MV-4-11 (cell line): Measurements from ENCODE around the gene NCKAP5.

Source experiments
- DNase-seq: peaks from one replicate; lab custom pipeline; 2025; lab: John Stamatoyannopoulos, UW

Gene NCKAP5

DNA sequence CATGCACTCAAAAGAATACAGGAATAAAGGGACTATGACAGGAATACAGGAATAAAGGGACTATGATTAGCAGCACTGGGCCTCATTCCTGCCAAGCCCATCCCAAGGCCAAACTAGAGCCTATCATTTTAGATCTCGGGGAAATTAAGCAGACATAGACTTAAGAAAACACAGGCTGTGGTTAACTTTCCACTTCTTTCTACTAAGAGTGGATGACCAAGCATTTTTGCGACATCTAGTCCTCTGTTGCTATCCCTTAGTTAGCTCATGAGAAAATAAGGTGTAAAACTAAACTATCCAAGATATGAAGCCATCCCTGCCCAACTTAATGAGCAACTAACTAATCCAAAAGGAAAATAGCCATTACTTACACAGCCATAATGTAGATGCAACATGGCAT, 904.2 kb downstream of the NCKAP5 start:
- no peak for DNase-seq

DNA sequence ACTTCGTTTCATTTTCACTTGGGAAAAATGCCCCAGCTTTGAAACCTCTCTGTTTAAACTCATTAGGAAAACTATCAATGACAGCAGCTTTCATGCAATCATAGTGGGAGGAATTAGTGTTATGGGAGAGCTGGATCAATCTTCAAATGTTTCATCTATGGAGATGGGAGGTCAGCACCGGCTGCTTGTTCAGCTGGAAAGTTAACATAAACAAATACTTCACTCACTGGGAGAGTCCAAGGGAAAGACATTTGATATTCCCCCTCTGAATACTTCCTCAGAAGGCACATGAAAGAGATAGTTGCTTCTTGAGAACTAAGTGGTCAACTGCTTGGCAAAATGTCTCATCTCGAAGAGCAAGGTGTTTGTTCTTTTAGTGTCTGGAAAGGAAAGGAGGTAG, 905.5 kb downstream of the NCKAP5 start:
- no peak for DNase-seq

DNA sequence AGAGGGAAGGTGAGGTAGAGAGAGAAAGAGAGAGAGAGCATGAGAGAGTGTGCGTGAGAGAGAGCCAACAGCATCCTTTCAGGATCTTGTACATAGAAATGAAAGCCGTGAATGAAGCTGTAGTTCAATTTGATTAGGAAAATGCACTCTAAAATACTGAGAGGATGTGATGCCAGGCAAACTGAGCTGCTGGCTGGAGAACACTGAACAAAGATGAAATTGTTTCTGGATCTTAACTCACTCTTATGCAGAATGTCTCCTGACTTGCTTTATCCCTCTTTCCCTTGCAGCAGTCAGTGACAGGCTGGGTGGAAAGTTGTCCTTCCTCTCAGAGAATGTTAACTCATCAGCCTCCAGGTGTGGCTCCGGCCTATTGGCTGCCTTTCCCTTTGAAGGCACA, 908.9 kb downstream of the NCKAP5 start:
- DNase-seq, result no peak

DNA sequence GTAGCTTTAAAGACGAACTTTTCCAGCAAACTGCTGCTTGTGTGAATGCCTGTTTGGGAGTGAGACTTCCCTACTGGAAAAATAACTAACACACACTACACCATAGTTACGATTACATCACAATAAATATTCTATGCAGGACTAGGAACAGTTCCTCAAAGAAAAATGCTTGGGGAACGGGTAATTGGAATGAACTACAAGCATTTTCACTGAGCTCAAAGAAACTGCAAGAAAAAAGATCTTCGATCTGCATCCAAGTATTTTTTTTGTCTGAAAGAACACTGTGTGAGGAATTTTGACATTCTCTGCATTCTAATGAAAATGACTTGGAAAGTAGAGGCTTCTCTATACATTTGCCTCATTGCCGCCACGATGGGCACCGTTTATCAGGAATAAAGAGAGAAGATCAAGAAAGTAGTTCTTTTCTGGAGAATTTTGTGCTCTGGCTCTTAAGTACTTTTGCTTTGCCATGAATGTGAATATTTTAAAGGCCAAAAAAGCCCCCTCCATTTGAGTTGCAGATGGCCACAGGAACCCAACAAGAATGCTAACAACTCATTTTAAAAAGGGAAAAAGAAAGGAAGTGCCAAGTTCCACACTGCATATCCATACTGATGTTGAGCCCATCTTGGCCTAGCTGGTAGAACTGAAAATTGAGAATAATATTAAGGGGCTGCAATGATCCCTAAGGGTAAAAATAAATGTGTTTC, 911.8 kb downstream of the NCKAP5 start:
- no peak for DNase-seq

DNA sequence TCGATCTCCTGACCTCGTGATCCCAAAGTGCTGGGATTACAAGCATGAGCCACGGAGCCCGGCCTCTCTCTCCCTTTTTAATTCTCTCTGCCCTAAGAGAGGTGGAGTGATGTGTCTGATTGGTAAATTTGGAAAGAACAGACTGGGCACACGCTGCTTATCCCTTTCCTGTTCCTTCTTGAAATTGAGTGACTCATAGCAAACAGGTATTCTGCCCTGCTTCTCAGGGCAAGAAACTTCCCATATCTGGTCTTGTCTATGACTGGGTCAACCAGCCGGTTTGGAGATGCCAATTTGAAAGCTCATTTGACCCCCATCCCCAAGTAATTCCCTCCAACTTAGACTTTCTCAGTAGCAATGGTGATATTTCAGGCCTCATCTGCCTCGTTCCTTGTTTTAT, 913.3 kb downstream of the NCKAP5 start:
- no peak for DNase-seq

DNA sequence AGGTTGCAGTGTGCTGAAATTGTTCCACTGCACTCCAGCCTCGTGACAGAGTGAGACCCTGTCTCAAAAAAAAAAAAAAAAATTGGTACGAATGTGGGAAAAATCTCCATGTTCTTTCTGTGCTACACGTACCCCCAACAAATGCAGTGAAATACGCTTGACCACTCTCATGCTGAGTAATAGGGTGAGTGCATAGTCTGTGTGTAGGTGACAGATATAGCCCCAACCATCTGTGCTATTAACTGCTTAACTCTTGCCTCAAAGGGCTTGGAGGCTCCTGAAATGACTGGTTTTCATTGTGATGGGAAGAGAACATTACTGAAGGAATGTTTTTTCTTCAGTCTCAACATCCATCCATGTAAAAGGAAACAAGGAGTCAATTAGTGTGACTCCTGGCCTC, 913.9 kb downstream of the NCKAP5 start:
- DNase-seq, result no peak

DNA sequence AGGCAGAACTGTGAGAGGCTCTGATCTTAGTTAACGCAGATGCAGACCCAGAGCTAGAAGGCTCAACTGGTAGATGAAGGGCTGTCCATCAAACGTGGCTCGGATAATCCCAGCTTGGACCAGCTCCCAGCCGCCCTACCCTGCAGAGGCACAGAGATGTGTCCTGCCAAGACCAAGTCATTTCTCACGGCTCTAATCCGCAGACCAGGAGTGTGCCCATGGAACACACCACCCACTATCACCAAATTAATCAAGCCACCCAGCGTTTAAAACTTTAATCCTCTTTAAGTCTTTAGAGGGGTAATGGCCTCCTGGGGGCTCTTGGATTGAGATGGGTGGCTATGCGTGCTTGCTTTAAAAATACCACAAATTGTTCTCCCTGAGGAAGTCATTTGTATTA, 915.8 kb downstream of the NCKAP5 start:
- DNase-seq, result no peak

DNA sequence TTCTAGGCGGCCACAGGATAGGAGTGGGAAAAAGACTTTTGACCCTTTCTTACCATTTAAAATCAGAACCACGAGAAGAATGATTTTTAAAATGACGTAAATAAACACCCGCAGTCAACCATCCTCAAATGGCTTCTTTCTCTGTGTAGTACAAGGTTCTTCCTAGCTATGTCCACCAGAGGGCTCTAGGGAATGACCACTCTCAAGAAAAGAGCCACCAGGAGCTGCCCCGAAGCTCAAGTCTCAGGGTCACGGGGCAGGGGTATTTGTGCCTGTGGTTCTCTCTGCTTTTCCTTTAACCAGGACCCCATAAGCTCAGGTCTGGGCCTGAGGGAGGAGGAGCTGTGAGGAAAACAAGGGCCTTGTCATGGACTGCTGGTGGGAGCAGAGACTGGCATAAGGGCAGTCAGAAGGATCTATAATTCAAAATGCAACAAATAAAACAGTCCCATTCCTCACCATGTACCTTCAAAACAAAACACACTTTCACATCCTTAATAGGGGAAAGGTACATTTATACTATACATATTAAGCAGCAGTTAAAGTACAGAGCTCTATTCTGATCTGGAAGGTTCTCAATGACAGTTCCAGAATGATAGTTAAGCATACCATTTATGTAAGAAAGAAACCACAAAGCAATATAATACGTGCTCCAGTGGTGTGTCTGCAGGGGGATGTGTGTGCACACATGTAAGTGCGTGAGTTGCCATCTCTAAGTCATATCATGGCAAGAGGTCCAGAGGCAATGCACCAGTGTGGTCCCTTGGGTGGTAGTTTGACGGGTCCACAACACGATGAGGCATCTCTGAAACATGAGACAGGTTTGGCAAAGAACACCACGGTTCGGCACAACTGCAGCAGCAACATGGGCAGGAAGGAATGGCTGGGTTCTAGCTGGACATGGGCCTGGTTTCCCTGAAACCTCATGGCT, 916.9 kb downstream of the NCKAP5 start:
- peak; percentile 9 for DNase-seq

DNA sequence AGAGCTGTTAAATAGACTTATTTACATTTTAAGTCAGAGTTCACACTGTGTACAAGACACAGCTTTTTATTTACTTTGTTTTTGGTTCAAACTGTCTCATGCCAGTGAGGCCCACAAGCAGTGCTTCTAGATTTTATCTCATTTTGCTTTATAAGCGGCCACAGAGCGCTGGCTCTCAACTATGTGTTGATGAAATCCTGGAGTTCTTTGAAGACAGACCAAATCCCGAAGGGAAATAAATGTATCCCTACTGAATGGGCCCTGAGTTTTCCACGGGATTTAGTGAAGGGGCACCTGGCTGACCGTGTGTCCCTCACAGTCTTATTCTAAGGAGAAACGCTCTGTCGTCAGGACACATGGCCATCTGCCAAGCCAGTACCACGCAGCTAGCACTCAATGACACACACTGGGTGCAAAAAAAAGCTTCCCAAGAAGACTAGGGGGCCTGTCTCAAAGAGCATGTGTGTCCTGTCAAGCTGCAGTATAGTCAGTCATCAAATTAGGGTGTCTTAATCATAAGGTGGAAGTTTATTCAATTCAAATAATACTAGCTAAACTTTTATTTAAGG, 921.6 kb downstream of the NCKAP5 start:
- DNase-seq, result no peak

DNA sequence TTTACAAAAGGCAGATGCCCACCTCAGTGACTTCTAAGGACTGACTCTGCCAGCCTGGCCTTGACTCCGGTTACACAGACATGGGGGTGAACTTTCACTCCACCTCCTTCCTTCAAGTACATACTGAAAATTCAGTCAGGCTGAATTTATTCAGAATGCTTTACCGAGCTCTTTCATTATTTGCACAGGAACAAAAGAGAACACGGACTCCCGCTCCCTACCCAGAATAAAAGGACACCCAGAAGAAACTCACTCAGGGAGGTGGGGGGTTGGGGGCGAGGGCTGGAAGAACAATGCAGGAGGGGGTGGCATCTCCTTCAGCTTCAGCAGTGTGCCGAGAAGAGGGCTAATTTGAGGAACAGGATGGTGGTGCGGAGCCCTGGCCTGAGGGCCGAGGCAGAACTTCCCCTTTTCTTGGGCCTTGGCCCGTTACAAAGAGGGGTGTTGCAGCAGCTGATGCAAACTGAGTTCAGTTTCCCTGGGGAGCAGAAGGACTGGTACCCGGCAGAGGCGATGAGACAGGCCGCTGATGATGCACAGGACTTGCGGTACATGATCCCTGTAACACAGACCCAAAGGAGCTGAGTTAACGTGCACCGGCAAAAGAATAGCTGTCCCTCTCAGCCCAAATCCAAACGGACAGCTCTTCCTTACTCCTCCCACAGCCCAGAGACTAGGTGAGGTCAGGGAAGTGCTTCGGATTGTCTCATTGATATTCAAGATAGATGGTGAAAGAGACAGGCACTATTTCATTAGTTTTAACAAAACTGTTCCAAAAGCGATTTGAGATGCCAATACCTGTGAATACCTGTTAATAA, 922.3 kb downstream of the NCKAP5 start:
- DNase-seq, result peak; percentile 83

DNA sequence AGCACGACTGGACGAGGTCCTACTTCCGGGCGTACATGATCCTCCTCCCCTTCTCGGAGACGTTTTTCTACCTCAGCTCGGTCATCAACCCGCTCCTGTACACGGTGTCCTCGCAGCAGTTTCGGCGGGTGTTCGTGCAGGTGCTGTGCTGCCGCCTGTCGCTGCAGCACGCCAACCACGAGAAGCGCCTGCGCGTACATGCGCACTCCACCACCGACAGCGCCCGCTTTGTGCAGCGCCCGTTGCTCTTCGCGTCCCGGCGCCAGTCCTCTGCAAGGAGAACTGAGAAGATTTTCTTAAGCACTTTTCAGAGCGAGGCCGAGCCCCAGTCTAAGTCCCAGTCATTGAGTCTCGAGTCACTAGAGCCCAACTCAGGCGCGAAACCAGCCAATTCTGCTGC, 923.1 kb downstream of the NCKAP5 start:
- no peak for DNase-seq

DNA sequence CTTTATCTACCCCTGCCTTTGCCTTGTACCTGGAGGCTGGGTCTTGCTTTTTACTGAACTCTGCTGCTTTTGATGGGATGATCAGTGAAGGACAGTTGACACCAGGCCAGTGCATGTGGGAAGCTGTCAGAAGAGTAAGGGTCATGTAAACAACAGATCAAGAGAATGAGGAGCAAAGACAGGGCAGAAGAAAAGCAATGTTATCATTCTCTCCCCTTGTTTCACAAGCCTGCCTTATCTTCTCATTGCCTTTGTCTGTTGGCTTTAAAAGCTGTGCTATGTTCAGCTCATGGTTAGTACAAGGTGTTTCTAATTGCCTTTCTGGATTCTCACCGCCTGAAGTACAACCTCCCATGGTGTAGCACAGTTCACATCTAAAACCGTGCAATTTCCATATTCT, 925.8 kb downstream of the NCKAP5 start:
- no peak for DNase-seq

DNA sequence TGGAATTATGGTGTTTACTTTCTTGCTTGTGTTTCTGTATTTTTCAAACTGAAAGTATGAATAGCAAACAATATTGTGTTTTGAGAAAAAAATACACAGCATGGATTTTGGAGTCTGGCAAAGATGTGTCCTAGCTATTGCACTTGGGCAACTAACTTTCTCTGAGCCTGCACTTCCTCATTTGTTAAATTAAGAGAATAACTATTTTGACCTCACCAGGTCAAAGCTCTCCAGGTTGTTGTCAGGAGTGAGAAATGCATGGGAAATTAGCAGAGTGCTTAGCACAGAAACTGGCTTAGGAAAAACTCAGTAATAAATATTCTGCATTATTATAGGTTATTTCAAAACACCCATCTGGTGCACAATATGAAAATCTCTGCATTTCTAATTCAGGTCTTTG, 926.4 kb downstream of the NCKAP5 start:
- DNase-seq, result peak; percentile 7

DNA sequence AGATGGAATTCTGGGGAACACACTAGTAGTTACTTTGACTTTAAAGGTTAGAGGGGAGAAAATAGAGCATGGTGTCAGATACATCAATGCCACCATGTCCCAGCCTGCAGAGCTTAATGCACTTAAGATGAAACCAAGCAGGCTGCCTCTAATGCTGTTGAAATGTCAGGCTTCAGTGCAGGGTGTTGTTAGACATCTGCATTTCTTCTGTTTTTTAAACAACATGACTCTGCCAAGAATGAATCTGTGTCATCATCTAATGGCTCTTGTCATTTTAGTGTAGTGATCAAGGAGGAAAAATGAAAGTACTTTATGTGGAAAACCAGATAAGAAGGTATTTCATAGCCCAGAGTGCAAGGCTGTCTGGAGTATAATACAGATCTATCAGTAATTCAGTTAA, 928.1 kb downstream of the NCKAP5 start:
- DNase-seq, result no peak

DNA sequence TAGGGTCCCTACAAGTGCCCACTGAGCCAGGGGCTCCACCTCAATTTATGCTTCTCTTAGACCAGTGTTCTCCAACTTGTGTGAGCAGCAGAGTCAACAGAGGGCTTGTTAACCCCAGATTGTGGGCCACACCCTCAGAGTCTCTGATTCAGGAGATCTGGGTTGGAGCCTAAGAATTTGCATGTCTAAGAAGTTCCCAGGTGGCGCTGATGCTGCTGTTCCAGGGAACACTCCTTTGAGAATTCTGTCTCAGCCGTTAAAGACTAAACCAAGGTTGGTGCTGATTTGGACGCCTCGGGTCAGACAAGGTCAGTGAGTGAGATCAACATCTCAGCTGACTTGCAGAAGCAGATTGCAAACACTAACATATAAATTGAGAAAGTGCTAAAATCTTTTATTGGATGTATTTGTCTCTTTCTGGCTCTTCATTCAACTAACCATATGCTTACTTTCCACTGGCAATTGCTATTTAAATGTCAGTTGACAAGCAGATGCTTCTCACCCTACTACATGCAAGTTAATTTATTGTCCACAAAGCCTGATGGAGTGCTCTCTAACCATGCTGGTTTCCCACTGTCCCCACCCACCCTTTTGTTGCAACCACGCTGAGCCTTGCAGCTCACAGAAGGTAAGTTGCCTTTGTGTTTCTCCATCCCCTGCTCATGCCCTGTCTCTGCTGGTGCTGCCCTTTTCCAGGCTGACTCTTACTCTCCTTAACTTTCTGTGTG, 929.8 kb downstream of the NCKAP5 start:
- no peak for DNase-seq

DNA sequence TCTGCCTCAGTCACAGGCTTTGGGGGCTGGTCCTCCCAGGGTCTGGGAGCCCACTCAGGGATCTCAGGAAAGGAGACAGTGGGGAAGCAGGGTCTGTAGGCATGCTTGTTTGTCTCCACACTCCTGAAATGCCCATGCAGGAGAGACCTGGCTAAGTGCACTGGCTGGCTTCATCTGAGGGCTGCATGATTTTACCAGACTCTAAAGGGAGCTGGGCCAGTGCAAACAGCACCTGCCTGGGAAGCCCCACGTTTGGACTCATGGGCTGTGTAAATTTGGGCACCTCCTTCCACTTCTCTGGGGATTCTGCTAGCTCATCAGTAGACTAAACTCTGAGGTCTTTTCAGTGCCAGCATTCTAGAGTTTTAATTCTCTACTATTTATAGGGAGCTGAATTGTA, 931.9 kb downstream of the NCKAP5 start:
- no peak for DNase-seq

DNA sequence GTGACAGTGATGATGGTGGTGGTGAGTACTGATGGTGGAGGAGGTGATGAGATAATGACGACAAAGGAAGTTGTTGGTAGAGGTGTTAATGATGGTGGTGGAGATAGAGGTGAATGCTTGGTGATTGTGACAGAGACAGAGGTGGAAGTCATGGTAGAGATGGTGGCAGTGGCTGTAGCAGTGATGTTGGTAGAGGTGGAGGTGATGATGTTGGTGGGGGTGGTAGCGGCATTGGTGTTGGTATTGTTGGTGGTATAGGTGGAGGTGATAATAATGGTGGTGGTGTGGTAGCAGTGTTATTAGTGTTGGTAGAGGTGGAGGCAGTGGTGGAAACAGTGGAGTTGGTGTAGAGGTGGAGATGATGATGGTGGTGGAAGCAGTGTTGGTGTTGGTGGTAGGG, 934.6 kb downstream of the NCKAP5 start:
- no peak for DNase-seq

DNA sequence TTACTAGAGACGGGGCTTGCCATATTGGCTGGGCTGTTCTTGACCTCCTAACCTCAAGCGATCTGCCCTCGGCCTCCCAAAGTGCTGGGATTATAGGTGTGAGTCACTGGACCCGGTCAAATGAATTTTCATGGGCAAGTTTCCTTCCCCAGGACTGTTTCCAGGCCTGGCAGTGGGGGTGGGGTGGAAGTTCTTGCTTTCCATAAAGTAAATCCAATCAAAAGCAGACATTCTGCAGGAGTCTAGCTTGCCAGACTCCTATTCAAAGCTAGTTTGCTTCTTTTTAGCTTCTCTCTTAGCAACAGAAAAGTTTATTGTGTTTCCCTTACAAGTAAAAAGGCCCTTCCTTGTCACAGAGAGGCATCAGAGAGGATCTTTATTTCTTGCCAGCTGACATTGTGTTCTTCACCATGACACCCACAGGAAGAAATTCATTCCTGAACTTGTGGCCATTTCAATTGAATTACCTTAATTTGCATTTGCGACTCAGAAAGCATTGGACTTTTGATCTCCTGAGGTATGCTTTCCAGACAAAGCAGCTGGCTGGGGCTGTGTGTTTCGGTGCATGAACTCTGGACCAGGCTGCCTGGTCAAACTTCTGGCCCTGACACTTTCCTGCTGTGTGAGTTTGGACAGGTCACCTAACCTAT, 936.1 kb downstream of the NCKAP5 start:
- DNase-seq, result no peak

DNA sequence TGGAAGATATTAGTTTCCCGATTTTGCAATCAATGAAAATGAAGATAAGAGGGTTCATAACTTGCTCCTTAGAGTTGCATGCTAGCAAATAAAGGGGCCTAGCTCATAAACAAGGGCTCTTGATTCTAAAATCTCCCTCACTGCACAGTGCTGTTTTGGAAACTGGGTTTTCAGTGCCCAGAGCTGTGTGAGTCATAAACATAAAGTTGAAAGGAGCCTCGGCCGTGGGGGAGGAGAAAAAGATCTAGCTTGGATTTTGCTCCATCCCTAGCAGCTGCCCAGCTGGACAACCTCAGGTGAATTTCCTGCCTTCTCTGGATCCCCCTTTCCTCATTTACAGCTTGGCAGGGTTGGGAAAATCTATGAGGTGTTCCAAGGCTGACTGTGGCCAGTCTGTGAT, 940.7 kb downstream of the NCKAP5 start:
- no peak for DNase-seq

DNA sequence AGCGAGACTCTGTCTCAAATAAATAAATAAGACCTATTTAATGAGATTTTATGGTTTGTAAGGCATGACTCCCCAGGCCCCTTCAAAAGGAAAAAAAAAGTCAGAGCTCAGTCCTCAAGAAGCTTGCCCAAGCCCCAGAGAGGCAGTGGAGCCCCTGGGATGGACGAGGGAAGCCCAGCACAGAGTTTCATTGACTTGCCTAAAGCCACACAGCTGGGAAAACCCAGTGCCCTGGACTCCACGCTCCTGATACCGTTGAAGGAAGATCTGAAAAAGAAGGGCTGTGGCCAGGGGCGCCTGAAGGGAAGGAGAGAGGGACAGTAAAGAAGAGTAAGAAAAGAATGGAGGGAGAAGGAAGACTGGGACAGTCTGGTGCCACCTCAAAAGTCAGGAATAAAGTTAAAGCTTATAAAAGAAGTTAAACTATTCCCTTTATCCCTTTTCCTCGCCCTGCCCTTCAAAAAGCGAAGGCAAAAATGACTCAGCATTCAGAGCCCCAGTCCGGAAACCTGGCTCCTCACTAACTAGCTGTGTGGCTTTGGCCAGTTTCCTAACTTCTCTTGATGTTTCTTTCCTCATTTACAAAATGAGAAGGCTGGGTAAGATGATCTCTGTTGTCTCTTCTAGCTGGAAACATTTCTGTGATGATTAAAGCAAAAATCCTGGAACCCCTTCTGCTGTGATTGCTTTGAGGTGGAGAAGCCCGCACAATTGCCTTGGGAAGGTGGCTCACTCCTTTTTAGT, 945.0 kb downstream of the NCKAP5 start:
- DNase-seq, result peak; percentile 62
